Liver (tissue), 3 donors: ENCODE results near the gene LRRC46.

Source experiments
- EGR1 ChIP-seq, 2 donors: IDR thresholded peaks; 2 replicates each; pipeline ENCODE4 v1.6.1; 2016 to 2018; ENCODE audit warnings: antibody characterized with exemption in 2 of 2, low read depth in 2 of 2
- RAD21 ChIP-seq, 2 donors: IDR thresholded peaks; 2 replicates each; pipeline ENCODE4 v1.6.1; 2016; ENCODE audit warnings: antibody characterized with exemption in 2 of 2, mild to moderate bottlenecking in 2 of 2
- SP1 ChIP-seq: IDR thresholded peaks from 2 replicates; pipeline ENCODE4 v1.6.1; 2018; ENCODE audit warnings: antibody characterized with exemption, mild to moderate bottlenecking
- TF ChIP-seq, protein P1 (sequence below): fragments of 150-350 bp; IDR thresholded peaks from 2 replicates; pipeline ENCODE4 v1.5.1; 2017; ENCODE audit warnings: improper control_type of control experiment, low read depth, low read length; ENCODE audit not compliant: missing input control
- TF ChIP-seq, protein P2 (sequence below): IDR thresholded peaks from 2 replicates; pipeline ENCODE4 v1.6.1; 2016; ENCODE audit warnings: antibody characterized with exemption, mild to moderate bottlenecking
- donor health status: healthy.
- donor health status: healthy.

DNA sequence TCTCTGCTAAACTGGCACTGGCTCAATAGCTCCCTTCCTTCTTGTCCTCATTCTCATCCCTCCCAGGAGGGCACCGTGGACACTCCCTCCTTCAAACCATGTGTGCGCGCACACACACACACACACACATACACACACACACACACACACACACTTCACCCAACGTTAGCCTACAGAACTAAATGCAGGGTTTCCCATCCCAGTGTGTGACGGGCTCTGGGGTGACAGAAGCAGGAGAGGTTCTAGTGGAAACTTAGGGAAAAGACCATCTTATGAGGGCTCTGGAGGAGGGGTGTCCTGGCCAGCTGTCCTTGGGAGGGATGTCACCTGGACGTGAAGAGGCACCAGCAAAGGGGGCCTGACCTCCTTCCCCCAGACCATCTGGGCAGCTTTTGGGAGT lies 29.6 kb upstream of the LRRC46 start:
- no peak for TF ChIP-seq RAD21 (IDR thresholded peaks at IDR 0.05)
- TF ChIP-seq, protein P1, sequence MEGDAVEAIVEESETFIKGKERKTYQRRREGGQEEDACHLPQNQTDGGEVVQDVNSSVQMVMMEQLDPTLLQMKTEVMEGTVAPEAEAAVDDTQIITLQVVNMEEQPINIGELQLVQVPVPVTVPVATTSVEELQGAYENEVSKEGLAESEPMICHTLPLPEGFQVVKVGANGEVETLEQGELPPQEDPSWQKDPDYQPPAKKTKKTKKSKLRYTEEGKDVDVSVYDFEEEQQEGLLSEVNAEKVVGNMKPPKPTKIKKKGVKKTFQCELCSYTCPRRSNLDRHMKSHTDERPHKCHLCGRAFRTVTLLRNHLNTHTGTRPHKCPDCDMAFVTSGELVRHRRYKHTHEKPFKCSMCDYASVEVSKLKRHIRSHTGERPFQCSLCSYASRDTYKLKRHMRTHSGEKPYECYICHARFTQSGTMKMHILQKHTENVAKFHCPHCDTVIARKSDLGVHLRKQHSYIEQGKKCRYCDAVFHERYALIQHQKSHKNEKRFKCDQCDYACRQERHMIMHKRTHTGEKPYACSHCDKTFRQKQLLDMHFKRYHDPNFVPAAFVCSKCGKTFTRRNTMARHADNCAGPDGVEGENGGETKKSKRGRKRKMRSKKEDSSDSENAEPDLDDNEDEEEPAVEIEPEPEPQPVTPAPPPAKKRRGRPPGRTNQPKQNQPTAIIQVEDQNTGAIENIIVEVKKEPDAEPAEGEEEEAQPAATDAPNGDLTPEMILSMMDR = no peak
- no peak for TF ChIP-seq SP1
- no peak for TF ChIP-seq EGR1 (IDR thresholded peaks at IDR 0.05; ENCODE audit: low read depth in 2 of 2)
- TF ChIP-seq, protein P2, sequence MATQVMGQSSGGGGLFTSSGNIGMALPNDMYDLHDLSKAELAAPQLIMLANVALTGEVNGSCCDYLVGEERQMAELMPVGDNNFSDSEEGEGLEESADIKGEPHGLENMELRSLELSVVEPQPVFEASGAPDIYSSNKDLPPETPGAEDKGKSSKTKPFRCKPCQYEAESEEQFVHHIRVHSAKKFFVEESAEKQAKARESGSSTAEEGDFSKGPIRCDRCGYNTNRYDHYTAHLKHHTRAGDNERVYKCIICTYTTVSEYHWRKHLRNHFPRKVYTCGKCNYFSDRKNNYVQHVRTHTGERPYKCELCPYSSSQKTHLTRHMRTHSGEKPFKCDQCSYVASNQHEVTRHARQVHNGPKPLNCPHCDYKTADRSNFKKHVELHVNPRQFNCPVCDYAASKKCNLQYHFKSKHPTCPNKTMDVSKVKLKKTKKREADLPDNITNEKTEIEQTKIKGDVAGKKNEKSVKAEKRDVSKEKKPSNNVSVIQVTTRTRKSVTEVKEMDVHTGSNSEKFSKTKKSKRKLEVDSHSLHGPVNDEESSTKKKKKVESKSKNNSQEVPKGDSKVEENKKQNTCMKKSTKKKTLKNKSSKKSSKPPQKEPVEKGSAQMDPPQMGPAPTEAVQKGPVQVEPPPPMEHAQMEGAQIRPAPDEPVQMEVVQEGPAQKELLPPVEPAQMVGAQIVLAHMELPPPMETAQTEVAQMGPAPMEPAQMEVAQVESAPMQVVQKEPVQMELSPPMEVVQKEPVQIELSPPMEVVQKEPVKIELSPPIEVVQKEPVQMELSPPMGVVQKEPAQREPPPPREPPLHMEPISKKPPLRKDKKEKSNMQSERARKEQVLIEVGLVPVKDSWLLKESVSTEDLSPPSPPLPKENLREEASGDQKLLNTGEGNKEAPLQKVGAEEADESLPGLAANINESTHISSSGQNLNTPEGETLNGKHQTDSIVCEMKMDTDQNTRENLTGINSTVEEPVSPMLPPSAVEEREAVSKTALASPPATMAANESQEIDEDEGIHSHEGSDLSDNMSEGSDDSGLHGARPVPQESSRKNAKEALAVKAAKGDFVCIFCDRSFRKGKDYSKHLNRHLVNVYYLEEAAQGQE = no peak
